D721Med (cell line): Measurements from ENCODE around the gene TMEM35A.
A peak's percentile ranks its signal among the peaks of the same experiment; 100 is the strongest.

Source experiments
- DNase-seq: peaks from one replicate; pipeline ENCODE4 v3.0.0; 2011; ENCODE audit warnings: low spot score; ENCODE audit not compliant: insufficient read length
- FAIRE-seq: peaks from 2 replicates; lab custom pipeline; 2011; peaks lifted over from hg19 to GRCh38; lab: Jason Lieb, UNC
- TF ChIP-seq, protein P1 (sequence below): IDR thresholded peaks from 2 replicates; pipeline ENCODE4 v1.5.1; 2012; ENCODE audit warnings: mild to moderate bottlenecking, control low read depth; ENCODE audit not compliant: insufficient read depth; ENCODE audit errors: missing control alignments

Gene TMEM35A

DNA sequence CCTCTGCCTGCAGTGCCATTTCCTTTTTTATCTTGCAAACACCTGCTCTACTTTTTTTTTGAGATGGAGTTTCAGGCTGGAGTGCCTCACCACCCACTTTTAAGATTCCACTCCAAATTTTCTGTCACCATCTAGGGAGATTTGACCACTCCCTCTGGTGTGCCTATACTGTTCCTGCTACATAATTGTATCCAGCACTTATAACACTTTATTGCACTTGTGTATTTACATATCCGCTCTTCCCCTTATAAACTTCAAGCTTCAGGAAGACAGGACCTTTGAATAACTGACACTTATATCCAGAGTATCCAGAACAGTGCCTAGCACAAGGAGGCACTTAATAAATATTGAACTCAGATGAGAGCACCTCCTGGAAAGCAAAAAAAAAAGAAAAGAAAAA lies 13.1 kb downstream of the TMEM35A start:
- FAIRE-seq (no peak), DNase-seq (no peak)
- TF ChIP-seq, protein P1, sequence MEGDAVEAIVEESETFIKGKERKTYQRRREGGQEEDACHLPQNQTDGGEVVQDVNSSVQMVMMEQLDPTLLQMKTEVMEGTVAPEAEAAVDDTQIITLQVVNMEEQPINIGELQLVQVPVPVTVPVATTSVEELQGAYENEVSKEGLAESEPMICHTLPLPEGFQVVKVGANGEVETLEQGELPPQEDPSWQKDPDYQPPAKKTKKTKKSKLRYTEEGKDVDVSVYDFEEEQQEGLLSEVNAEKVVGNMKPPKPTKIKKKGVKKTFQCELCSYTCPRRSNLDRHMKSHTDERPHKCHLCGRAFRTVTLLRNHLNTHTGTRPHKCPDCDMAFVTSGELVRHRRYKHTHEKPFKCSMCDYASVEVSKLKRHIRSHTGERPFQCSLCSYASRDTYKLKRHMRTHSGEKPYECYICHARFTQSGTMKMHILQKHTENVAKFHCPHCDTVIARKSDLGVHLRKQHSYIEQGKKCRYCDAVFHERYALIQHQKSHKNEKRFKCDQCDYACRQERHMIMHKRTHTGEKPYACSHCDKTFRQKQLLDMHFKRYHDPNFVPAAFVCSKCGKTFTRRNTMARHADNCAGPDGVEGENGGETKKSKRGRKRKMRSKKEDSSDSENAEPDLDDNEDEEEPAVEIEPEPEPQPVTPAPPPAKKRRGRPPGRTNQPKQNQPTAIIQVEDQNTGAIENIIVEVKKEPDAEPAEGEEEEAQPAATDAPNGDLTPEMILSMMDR, result no peak

DNA sequence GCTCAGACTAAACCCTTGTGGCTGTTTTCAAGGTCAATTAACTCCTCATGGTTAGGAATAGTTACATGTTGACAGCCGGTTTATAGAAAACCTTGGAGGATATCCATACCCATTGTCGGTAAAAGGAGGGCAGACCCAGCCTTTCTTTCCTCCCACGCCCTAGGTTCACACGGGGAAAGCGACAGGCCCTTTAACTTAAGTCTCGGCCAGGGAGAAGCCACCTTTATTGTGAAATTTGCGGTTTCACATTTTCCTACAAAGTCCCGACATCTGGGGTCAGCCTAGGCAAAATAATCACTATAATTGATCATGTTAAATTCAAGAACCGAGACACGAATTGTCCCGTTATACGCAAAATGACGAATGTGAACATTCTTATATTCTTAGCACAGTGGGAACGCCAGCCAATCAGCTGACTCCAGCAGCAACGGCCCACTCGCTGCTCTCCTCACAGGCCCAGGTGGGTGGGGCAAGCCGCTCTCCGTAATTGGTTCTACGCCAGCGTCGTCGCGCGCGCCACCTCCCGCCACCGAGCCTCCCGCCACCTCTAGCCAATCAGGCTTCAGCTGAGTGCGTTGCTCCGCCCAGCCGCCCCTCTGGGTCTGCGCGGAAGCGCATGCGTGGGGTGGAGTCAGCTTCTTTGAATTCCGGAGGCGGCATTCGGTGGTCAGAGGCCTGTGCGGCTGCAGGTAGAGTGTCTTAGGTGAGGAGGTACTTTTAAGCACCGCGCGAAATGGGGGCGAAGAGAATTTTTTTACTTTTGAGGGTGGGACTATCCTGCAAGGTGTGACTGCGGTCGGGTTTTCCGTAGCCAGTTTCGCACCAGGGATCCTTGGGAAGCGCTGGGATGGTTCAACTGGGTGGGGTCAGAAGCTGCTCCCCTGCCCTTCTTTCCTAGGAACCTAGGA lies 19.1 kb downstream of the TMEM35A start, which contains the start of gene CENPI:
TSS of gene CENPI (plus strand) at position 659 of the 908 bp plus-strand sequence. CDS start 2,867 bp downstream, outside the sequence.
- peak; percentile 67 for FAIRE-seq
- peak; percentile 45 for DNase-seq
- TF ChIP-seq, protein P1, result no peak

DNA sequence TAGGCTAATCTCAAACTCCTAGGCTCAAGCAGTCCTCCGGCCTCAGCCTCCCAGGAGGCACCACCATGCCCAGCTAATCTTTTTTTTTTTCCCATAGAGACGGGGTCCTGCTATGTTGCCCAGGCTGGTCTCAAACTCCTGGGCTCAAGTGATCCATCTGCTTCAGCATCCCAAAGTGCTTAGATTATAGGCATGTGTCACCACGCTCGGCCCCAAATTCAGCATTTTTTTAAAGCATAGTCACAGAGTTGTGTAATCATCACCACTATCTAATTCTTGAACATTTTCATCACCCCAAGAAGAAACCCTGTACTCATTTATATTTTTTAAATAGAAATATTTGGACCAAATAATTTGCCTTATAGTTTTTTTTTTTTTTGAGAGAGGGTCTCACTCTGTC lies 29.6 kb downstream of the TMEM35A start:
- TF ChIP-seq, protein P1, result no peak
- no peak for FAIRE-seq
- DNase-seq, result no peak

DNA sequence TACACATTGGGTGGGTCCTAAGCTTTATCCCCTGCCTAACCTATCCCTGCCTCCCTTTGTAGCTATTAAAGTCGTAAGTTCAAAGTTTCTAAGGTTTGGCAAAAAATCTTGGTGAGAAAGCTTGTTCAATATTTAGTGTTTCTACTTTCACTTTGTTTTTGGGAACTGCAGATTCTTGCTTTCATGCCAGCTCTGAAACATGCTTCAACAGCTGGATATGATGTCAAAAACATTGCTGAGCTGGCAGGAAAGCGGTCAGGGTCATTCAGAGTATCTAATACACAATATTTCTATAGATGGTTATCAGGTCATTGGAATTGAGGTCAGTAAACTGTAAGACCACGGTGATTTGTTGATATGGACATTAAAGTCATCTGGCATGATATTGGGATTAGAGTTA lies 39.0 kb downstream of the TMEM35A start:
- no peak for FAIRE-seq
- TF ChIP-seq, protein P1, result no peak
- DNase-seq, result no peak

DNA sequence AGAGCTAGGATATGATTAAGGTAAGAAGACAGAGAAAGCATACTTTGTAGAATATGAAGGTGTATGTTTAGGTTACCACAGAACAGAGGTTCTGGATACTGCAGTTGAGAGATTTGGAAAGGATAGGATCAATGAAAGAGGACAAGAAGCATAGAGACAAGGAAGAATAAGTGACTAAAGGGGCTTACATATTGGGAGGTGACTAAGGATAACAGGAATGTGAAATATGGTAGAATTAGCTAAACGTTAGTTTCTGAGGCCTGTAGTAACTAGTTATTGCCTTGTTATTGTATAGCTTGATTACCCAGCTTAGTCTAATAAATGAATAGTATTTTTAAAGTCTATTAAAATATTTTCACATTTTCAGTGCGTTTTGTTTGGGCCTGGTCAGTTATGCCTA lies 57.6 kb downstream of the TMEM35A start:
- DNase-seq (no peak), FAIRE-seq (no peak)
- TF ChIP-seq, protein P1, result no peak
